Measurements from ENCODE around the gene FAM222A. TPM values are rescaled to one million over a fixed set of nuclear protein-coding genes. Genes with fewer than 3 reads are reported as not detected.

The FAM222A gene
- total RNA-seq, 1 donor from 2014 or later = 0.73 TPM

GRCh38 chr12:109729371-109729781 lies 15.8 kb downstream of the FAM222A start:
- intact Hi-C loops (cut with micrococcal nuclease) = no loop called here
- Mint-ChIP-seq H3K36me3 (ENCODE audit: low read depth) (no peaks in the 10 kb centered on the region), H3K4me3 (no peak overlapping the region), H3K9me3 (no peaks in the 10 kb centered on the region), H3K27ac (no peak overlapping the region), H3K27me3 (peaks cover 14% of the 10 kb centered on the region), H3K4me1 (no peaks in the 10 kb centered on the region)
- no peak for ATAC-seq (ENCODE audit: low read depth)
- CTCF ChIA-PET = no interaction called here
- POLR2A ChIA-PET = no interaction called here
- DNase-seq = no peak
- TF ChIP-seq, protein P1, sequence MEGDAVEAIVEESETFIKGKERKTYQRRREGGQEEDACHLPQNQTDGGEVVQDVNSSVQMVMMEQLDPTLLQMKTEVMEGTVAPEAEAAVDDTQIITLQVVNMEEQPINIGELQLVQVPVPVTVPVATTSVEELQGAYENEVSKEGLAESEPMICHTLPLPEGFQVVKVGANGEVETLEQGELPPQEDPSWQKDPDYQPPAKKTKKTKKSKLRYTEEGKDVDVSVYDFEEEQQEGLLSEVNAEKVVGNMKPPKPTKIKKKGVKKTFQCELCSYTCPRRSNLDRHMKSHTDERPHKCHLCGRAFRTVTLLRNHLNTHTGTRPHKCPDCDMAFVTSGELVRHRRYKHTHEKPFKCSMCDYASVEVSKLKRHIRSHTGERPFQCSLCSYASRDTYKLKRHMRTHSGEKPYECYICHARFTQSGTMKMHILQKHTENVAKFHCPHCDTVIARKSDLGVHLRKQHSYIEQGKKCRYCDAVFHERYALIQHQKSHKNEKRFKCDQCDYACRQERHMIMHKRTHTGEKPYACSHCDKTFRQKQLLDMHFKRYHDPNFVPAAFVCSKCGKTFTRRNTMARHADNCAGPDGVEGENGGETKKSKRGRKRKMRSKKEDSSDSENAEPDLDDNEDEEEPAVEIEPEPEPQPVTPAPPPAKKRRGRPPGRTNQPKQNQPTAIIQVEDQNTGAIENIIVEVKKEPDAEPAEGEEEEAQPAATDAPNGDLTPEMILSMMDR (IDR thresholded peaks at IDR 0.05) = no peak

DNA sequence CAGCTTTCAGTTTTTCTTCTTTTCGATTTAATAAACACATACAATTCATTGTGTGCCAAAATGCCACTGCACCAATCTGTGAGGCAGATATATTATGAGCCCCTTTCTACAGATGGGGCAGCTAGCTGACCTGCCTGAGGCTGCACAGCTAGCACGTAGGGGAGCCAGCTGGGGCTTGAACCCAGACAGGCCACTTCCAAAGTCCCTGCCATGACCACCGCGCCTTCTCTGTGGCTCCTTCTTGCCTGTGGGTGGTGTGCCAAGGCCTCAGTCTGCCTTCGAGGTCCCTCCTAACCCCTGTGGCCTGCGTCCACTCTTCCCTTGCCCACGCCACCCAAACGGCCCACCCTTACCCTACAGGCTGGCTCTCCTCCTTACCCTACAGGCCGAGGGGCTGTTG lies 16.2 kb downstream of the FAM222A start:
- peaks cover 16% of the 10 kb centered on the region for H3K27me3 Mint-ChIP-seq
- intact Hi-C loops (cut with micrococcal nuclease) = no loop called here
- H3K4me1 Mint-ChIP-seq = no peaks in the 10 kb centered on the region
- DNase-seq (no peak), ATAC-seq (ENCODE audit: low read depth) (no peak)
- TF ChIP-seq, protein P1 (IDR thresholded peaks at IDR 0.05) = no peak
- H3K36me3 Mint-ChIP-seq (ENCODE audit: low read depth) = no peaks in the 10 kb centered on the region
- ChIA-PET CTCF (no interaction called here), POLR2A (no interaction called here)
- H3K27ac Mint-ChIP-seq = no peak overlapping the region
- H3K4me3 Mint-ChIP-seq = no peak overlapping the region
- H3K9me3 Mint-ChIP-seq = no peaks in the 10 kb centered on the region

- ATAC-seq (ENCODE audit: low read depth) = no peak
- H3K36me3 Mint-ChIP-seq (ENCODE audit: low read depth) = no peaks in the 10 kb centered on the region
- ChIA-PET CTCF (no interaction called here), POLR2A (no interaction called here)
- H3K27ac Mint-ChIP-seq = no peak overlapping the region
- no peak overlapping the region for H3K4me3 Mint-ChIP-seq
- no peaks in the 10 kb centered on the region for H3K9me3 Mint-ChIP-seq
- TF ChIP-seq, protein P1 (IDR thresholded peaks at IDR 0.05) = no peak
- DNase-seq = no peak
- H3K27me3 Mint-ChIP-seq = peaks cover 23% of the 10 kb centered on the region
- no peaks in the 10 kb centered on the region for H3K4me1 Mint-ChIP-seq
- intact Hi-C loops (cut with micrococcal nuclease) = no loop called here
These were observed 16.9 kb downstream of the FAM222A start for GRCh38 chr12:109730306-109731145.

GRCh38 chr12:109731231-109731731 lies 17.7 kb downstream of the FAM222A start:
- Mint-ChIP-seq H3K9me3 (no peaks in the 10 kb centered on the region), H3K4me1 (no peaks in the 10 kb centered on the region), H3K27me3 (peaks cover 28% of the 10 kb centered on the region), H3K36me3 (ENCODE audit: low read depth) (no peaks in the 10 kb centered on the region), H3K27ac (no peak overlapping the region), H3K4me3 (no peak overlapping the region)
- ATAC-seq (ENCODE audit: low read depth) (no peak), DNase-seq (no peak)
- intact Hi-C loops (cut with micrococcal nuclease) = no loop called here
- POLR2A ChIA-PET = no interaction called here
- TF ChIP-seq, protein P1 (IDR thresholded peaks at IDR 0.05) = no peak
- CTCF ChIA-PET = no interaction called here

DNA sequence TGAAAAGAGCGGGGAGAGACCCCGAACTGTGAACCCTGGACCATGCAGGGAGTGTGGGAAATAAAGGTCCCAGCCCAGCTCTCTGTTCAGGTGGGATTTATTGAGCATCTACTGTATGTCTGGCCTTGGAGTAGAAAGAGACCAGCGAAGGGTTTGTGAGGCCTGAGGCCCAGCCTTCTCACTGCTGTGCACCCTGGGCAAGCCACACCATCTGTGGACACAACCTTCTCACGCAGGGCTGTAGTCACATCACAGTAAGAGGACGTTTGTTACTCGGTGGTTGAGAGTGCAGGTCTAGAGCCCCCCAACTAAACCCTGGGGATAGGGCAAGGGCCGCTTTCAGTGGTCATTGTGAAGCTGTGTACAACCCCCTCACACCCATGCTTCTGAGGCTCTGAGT lies 18.2 kb downstream of the FAM222A start:
- no peak for ATAC-seq (ENCODE audit: low read depth)
- DNase-seq = peak; percentile 7
- no peaks in the 10 kb centered on the region for H3K36me3 Mint-ChIP-seq (ENCODE audit: low read depth)
- peaks cover 30% of the 10 kb centered on the region for H3K27me3 Mint-ChIP-seq
- H3K9me3 Mint-ChIP-seq = no peaks in the 10 kb centered on the region
- intact Hi-C loops (cut with micrococcal nuclease) = no loop called here
- no peak overlapping the region for H3K27ac Mint-ChIP-seq
- no peaks in the 10 kb centered on the region for H3K4me1 Mint-ChIP-seq
- TF ChIP-seq, protein P1 (IDR thresholded peaks at IDR 0.05) = no peak
- CTCF ChIA-PET = no interaction called here
- POLR2A ChIA-PET = no interaction called here
- no peak overlapping the region for H3K4me3 Mint-ChIP-seq

All from activated B cell treated with CpG ODN at 0.5 μM for 24 hours (primary cell).